ENCODE measurements around the gene PRRT2.

The PRRT2 gene

GRCh38 chr16:29819506-29819905 lies 7.5 kb downstream of the PRRT2 start:
- TF ChIP-seq CTCF (IDR thresholded peaks at IDR 0.05; ENCODE audit: insufficient read depth, low read depth, low read length, missing control alignments): peak; percentile 43
- H3K4me3 ChIP-seq (ENCODE audit: low read length): peak overlapping the region; percentile 92
- peak; percentile 44 for DNase-seq (ENCODE audit: low read depth)

- peak within 1 kb of the TSS; percentile 92 for H3K4me3 ChIP-seq (ENCODE audit: low read length)
- no peak for TF ChIP-seq CTCF (IDR thresholded peaks at IDR 0.05; ENCODE audit: insufficient read depth, low read depth, low read length, missing control alignments)
- peak; percentile 70 for DNase-seq (ENCODE audit: low read depth)
Measured at GRCh38 chr16:29820271-29820701, 8.3 kb downstream of the PRRT2 start, which contains the start of gene MVP. TSS of gene MVP (plus strand) at chr16:29820462. CDS start at chr16:29830550, 10,088 bp downstream.

GRCh38 chr16:29820730-29821642 lies 9.0 kb downstream of the PRRT2 start:
- H3K4me3 ChIP-seq (ENCODE audit: low read length): peak overlapping the region; percentile 92
- no peak for TF ChIP-seq CTCF (IDR thresholded peaks at IDR 0.05; ENCODE audit: insufficient read depth, low read depth, low read length, missing control alignments)
- peak; percentile 47 for DNase-seq (ENCODE audit: low read depth)

- peak overlapping the region; percentile 92 for H3K4me3 ChIP-seq (ENCODE audit: low read length)
- peak; percentile 78 for DNase-seq (ENCODE audit: low read depth)
- no peak for TF ChIP-seq CTCF (IDR thresholded peaks at IDR 0.05; ENCODE audit: insufficient read depth, low read depth, low read length, missing control alignments)
Measured at GRCh38 chr16:29821643-29822115, 9.7 kb downstream of the PRRT2 start.

GRCh38 chr16:29824589-29825144 lies 12.7 kb downstream of the PRRT2 start:
- DNase-seq (ENCODE audit: low read depth): peak; percentile 36
- TF ChIP-seq CTCF (IDR thresholded peaks at IDR 0.05; ENCODE audit: insufficient read depth, low read depth, low read length, missing control alignments): no peak
- H3K4me3 ChIP-seq (ENCODE audit: low read length): no peak overlapping the region

GRCh38 chr16:29825145-29826044 lies 13.4 kb downstream of the PRRT2 start:
- TF ChIP-seq CTCF (IDR thresholded peaks at IDR 0.05; ENCODE audit: insufficient read depth, low read depth, low read length, missing control alignments): no peak
- no peak overlapping the region for H3K4me3 ChIP-seq (ENCODE audit: low read length)
- no peak for DNase-seq (ENCODE audit: low read depth)

Measured in epithelial cell of esophagus (primary cell).